Stimulated activated naive CD8-positive, alpha-beta T cell treated with anti-CD3 and anti-CD28 coated beads, Interleukin-15, Interleukin-2, amounts not matched to agents 100 ng/mL and 50 ng/mL, for 24 hours (primary cell): ENCODE data around the gene SLC6A20.
A peak's percentile ranks its signal among the peaks of the same experiment; 100 is the strongest.

Experiments
- H3K27ac Mint-ChIP-seq: one replicate; pipeline ENCODE4 v1.8.0; 2021; ENCODE audit warnings: mild to moderate bottlenecking, mixed read lengths
- H3K27me3 Mint-ChIP-seq: one replicate; pipeline ENCODE4 v1.8.0; 2021; ENCODE audit warnings: mixed read lengths
- H3K36me3 Mint-ChIP-seq: one replicate; pipeline ENCODE4 v1.8.0; 2021; ENCODE audit warnings: low read depth, mixed read lengths
- H3K4me1 Mint-ChIP-seq: one replicate; pipeline ENCODE4 v1.8.0; 2021; ENCODE audit warnings: low read depth, mixed read lengths
- H3K4me3 Mint-ChIP-seq: one replicate; pipeline ENCODE4 v1.8.0; 2021; ENCODE audit warnings: mild to moderate bottlenecking, mixed read lengths
- H3K9me3 Mint-ChIP-seq: one replicate; pipeline ENCODE4 v1.8.0; 2021; ENCODE audit warnings: mixed read lengths

The SLC6A20 gene

GRCh38 chr3:45795882-45796765 lies at the start of gene SLC6A20:
TSS of gene SLC6A20 (minus strand) at chr3:45796536. CDS start at chr3:45796419, 117 bp downstream.
- H3K9me3 Mint-ChIP-seq = no peaks in the 10 kb centered on the region
- H3K27ac Mint-ChIP-seq = no peak within 1 kb of the TSS
- peaks cover 17% of the 10 kb centered on the region for H3K4me1 Mint-ChIP-seq
- H3K36me3 Mint-ChIP-seq = no peaks in the 10 kb centered on the region
- H3K27me3 Mint-ChIP-seq = peaks cover 60% of the 10 kb centered on the region
- H3K4me3 Mint-ChIP-seq = peak within 1 kb of the TSS; percentile 63

GRCh38 chr3:45844616-45845015 lies 48.3 kb upstream of the SLC6A20 start:
- Mint-ChIP-seq H3K4me1 (peaks cover 14% of the 10 kb centered on the region), H3K27me3 (peaks cover 14% of the 10 kb centered on the region), H3K4me3 (no peak overlapping the region), H3K9me3 (no peaks in the 10 kb centered on the region), H3K36me3 (no peaks in the 10 kb centered on the region), H3K27ac (no peak overlapping the region)

GRCh38 chr3:45842851-45843625 lies 46.7 kb upstream of the SLC6A20 start:
- Mint-ChIP-seq H3K4me3 (peak overlapping the region; percentile 88), H3K36me3 (no peaks in the 10 kb centered on the region), H3K9me3 (no peaks in the 10 kb centered on the region), H3K4me1 (peaks cover 14% of the 10 kb centered on the region), H3K27me3 (peaks cover 11% of the 10 kb centered on the region), H3K27ac (no peak overlapping the region)

GRCh38 chr3:45841757-45842491 lies 45.6 kb upstream of the SLC6A20 start, which contains the start of gene LZTFL1:
TSS of gene LZTFL1 (minus strand) at chr3:45842119. CDS start at chr3:45841991, 128 bp downstream.
- Mint-ChIP-seq H3K9me3 (no peaks in the 10 kb centered on the region), H3K27me3 (peaks cover 4% of the 10 kb centered on the region), H3K4me3 (peak within 1 kb of the TSS; percentile 88), H3K36me3 (peaks cover under 1% of the 10 kb centered on the region), H3K27ac (peak within 1 kb of the TSS; percentile 74), H3K4me1 (peaks cover 14% of the 10 kb centered on the region)

GRCh38 chr3:45841420-45841756 lies 45.1 kb upstream of the SLC6A20 start:
- H3K9me3 Mint-ChIP-seq = no peaks in the 10 kb centered on the region
- H3K4me1 Mint-ChIP-seq = peaks cover 14% of the 10 kb centered on the region
- peak overlapping the region; percentile 74 for H3K27ac Mint-ChIP-seq
- H3K4me3 Mint-ChIP-seq = peak overlapping the region; percentile 88
- peaks cover 4% of the 10 kb centered on the region for H3K36me3 Mint-ChIP-seq
- H3K27me3 Mint-ChIP-seq = peaks cover 4% of the 10 kb centered on the region

- peaks cover 14% of the 10 kb centered on the region for H3K4me1 Mint-ChIP-seq
- peaks cover 12% of the 10 kb centered on the region for H3K36me3 Mint-ChIP-seq
- no peaks in the 10 kb centered on the region for H3K27me3 Mint-ChIP-seq
- no peak overlapping the region for H3K4me3 Mint-ChIP-seq
- no peak overlapping the region for H3K27ac Mint-ChIP-seq
- no peaks in the 10 kb centered on the region for H3K9me3 Mint-ChIP-seq
Measured at GRCh38 chr3:45838466-45838865, 42.1 kb upstream of the SLC6A20 start.

GRCh38 chr3:45832699-45833098 lies 36.4 kb upstream of the SLC6A20 start:
- Mint-ChIP-seq H3K27me3 (no peaks in the 10 kb centered on the region), H3K4me3 (no peak overlapping the region), H3K4me1 (no peaks in the 10 kb centered on the region), H3K36me3 (peaks cover 40% of the 10 kb centered on the region), H3K27ac (no peak overlapping the region), H3K9me3 (no peaks in the 10 kb centered on the region)

GRCh38 chr3:45830121-45830520 lies 33.8 kb upstream of the SLC6A20 start:
- peaks cover 36% of the 10 kb centered on the region for H3K36me3 Mint-ChIP-seq

GRCh38 chr3:45826908-45827307 lies 30.6 kb upstream of the SLC6A20 start:
- peaks cover 9% of the 10 kb centered on the region for H3K4me1 Mint-ChIP-seq
- H3K27ac Mint-ChIP-seq = no peak overlapping the region
- H3K9me3 Mint-ChIP-seq = no peaks in the 10 kb centered on the region
- no peaks in the 10 kb centered on the region for H3K27me3 Mint-ChIP-seq
- H3K4me3 Mint-ChIP-seq = no peak overlapping the region
- peaks cover 30% of the 10 kb centered on the region for H3K36me3 Mint-ChIP-seq

More at GRCh38 chr3:45830121-45830520, 33.8 kb upstream of the SLC6A20 start:
- Mint-ChIP-seq H3K9me3 (no peaks in the 10 kb centered on the region), H3K4me3 (no peak overlapping the region), H3K27ac (no peak overlapping the region), H3K27me3 (no peaks in the 10 kb centered on the region), H3K4me1 (peaks cover 9% of the 10 kb centered on the region)

- peaks cover 32% of the 10 kb centered on the region for H3K36me3 Mint-ChIP-seq
- peaks cover 9% of the 10 kb centered on the region for H3K4me1 Mint-ChIP-seq
- H3K4me3 Mint-ChIP-seq = no peak overlapping the region
- H3K27me3 Mint-ChIP-seq = no peaks in the 10 kb centered on the region
- H3K9me3 Mint-ChIP-seq = no peaks in the 10 kb centered on the region
- H3K27ac Mint-ChIP-seq = no peak overlapping the region
Measured at GRCh38 chr3:45826321-45826720, 30.0 kb upstream of the SLC6A20 start.

- no peak overlapping the region for H3K4me3 Mint-ChIP-seq
- H3K27me3 Mint-ChIP-seq = no peaks in the 10 kb centered on the region
- peaks cover 4% of the 10 kb centered on the region for H3K9me3 Mint-ChIP-seq
- H3K36me3 Mint-ChIP-seq = peaks cover 16% of the 10 kb centered on the region
- peaks cover 17% of the 10 kb centered on the region for H3K4me1 Mint-ChIP-seq
- H3K27ac Mint-ChIP-seq = no peak overlapping the region
Measured at GRCh38 chr3:45821127-45821526, 24.8 kb upstream of the SLC6A20 start.

- no peaks in the 10 kb centered on the region for H3K27me3 Mint-ChIP-seq
- peaks cover 4% of the 10 kb centered on the region for H3K9me3 Mint-ChIP-seq
- peaks cover 13% of the 10 kb centered on the region for H3K36me3 Mint-ChIP-seq
- H3K4me3 Mint-ChIP-seq = no peak overlapping the region
- no peak overlapping the region for H3K27ac Mint-ChIP-seq
- peaks cover 14% of the 10 kb centered on the region for H3K4me1 Mint-ChIP-seq
Measured at GRCh38 chr3:45819543-45819942, 23.2 kb upstream of the SLC6A20 start.

GRCh38 chr3:45817831-45818522 lies 21.6 kb upstream of the SLC6A20 start:
- no peak overlapping the region for H3K4me3 Mint-ChIP-seq
- peaks cover 14% of the 10 kb centered on the region for H3K4me1 Mint-ChIP-seq
- peaks cover 13% of the 10 kb centered on the region for H3K36me3 Mint-ChIP-seq
- peaks cover 4% of the 10 kb centered on the region for H3K9me3 Mint-ChIP-seq
- no peaks in the 10 kb centered on the region for H3K27me3 Mint-ChIP-seq
- no peak overlapping the region for H3K27ac Mint-ChIP-seq

- Mint-ChIP-seq H3K4me1 (peaks cover 14% of the 10 kb centered on the region), H3K27ac (no peak overlapping the region), H3K27me3 (no peaks in the 10 kb centered on the region), H3K9me3 (peaks cover 4% of the 10 kb centered on the region), H3K36me3 (peaks cover 8% of the 10 kb centered on the region), H3K4me3 (no peak overlapping the region)
Measured at GRCh38 chr3:45816544-45816943, 20.2 kb upstream of the SLC6A20 start.
